HepG2 (cell line): ENCODE measurements around the gene MEGF6. TPM values are rescaled to one million over a fixed set of nuclear protein-coding genes. Genes with fewer than 3 reads are reported as not detected.

Experiments used
- AGO1 ChIP-seq: fragments of 200-400 bp; formaldehyde crosslinking; IDR thresholded peaks from 2 replicates; pipeline ENCODE4 v1.6.1; 2017; ENCODE audit warnings: mild to moderate bottlenecking, low read depth, low read length, moderate library complexity; ENCODE audit not compliant: poor library complexity, severe bottlenecking
- BRD4 ChIP-seq: sonication (generic); formaldehyde crosslinking; IDR thresholded peaks from 2 replicates; pipeline ENCODE4 v1.4.0; 2020; ENCODE audit warnings: missing genetic modification reagents
- DZIP1 ChIP-seq: sonication (generic); formaldehyde crosslinking; IDR thresholded peaks from 2 replicates; pipeline ENCODE4 v1.5.0; 2020; ENCODE audit warnings: mild to moderate bottlenecking, missing genetic modification reagents
- ERF ChIP-seq: IDR thresholded peaks from 2 replicates; pipeline ENCODE4 v1.6.1; 2018; ENCODE audit warnings: missing biosample characterization, missing genetic modification reagents
- FOSL2 ChIP-seq: sonication (generic); formaldehyde crosslinking; IDR thresholded peaks from 2 replicates; pipeline ENCODE4 v1.4.0; 2020; ENCODE audit warnings: missing genetic modification reagents
- FOXO1 ChIP-seq: sonication (generic); formaldehyde crosslinking; IDR thresholded peaks from 2 replicates; pipeline ENCODE4 v1.4.0; 2020; ENCODE audit warnings: missing genetic modification reagents
- HNF4G ChIP-seq, 2 experiments: sonication (generic) in 1 of 2; formaldehyde crosslinking in 1 of 2; IDR thresholded peaks; 2 replicates each; pipeline versions ENCODE4 v1.4.0 to v1.6.1; 2011 to 2020; ENCODE audit warnings: borderline replicate concordance in 2 of 2, low read depth in 2 of 2, mild to moderate bottlenecking in 2 of 2, low read length in 1 of 2, missing genetic modification reagents in 1 of 2, moderate library complexity in 1 of 2
- IRX3 ChIP-seq: sonication (generic); formaldehyde crosslinking; IDR thresholded peaks from 2 replicates; pipeline ENCODE4 v1.8.1; 2023; ENCODE audit warnings: mild to moderate bottlenecking, low read depth, missing genetic modification reagents, borderline replicate concordance
- MED8 ChIP-seq: sonication (generic); formaldehyde crosslinking; IDR thresholded peaks from 2 replicates; pipeline ENCODE4 v1.8.1; 2023; ENCODE audit warnings: mild to moderate bottlenecking, missing genetic modification reagents; ENCODE audit not compliant: insufficient replicate concordance
- NCOA2 ChIP-seq: sonication (generic); formaldehyde crosslinking; IDR thresholded peaks from 2 replicates; pipeline ENCODE4 v1.8.0; 2022; ENCODE audit warnings: inconsistent platforms
- NCOA5 ChIP-seq: sonication (generic); formaldehyde crosslinking; IDR thresholded peaks from 2 replicates; pipeline ENCODE4 v1.4.0; 2020; ENCODE audit warnings: missing genetic modification reagents
- SALL2 ChIP-seq: sonication (generic); formaldehyde crosslinking; IDR thresholded peaks from 2 replicates; pipeline ENCODE4 v1.8.1; 2023; ENCODE audit warnings: mild to moderate bottlenecking, missing genetic modification reagents, inconsistent platforms
- SKI ChIP-seq: fragments of 450-650 bp; IDR thresholded peaks from one replicate; pipeline ENCODE4 v1.6.1; 2018; ENCODE audit warnings: mild to moderate bottlenecking; ENCODE audit not compliant: partially characterized antibody
- SP2 ChIP-seq: sonication (generic); formaldehyde crosslinking; IDR thresholded peaks from 2 replicates; pipeline ENCODE4 v1.5.1; 2020; ENCODE audit warnings: mild to moderate bottlenecking, missing genetic modification reagents
- SPEN ChIP-seq: sonication (generic); formaldehyde crosslinking; IDR thresholded peaks from 2 replicates; pipeline ENCODE4 v1.5.1; 2020; ENCODE audit warnings: low read depth, mild to moderate bottlenecking, missing genetic modification reagents
- YEATS4 ChIP-seq: sonication (generic); formaldehyde crosslinking; IDR thresholded peaks from 2 replicates; pipeline ENCODE4 v1.4.0; 2020; ENCODE audit warnings: missing genetic modification reagents, borderline replicate concordance
- ZBTB38 ChIP-seq: sonication (generic); formaldehyde crosslinking; IDR thresholded peaks from 2 replicates; pipeline ENCODE4 v1.5.1; 2020; ENCODE audit warnings: mild to moderate bottlenecking, missing genetic modification reagents
- ZNF253 ChIP-seq: sonication (generic); formaldehyde crosslinking; IDR thresholded peaks from 2 replicates; pipeline ENCODE4 v1.8.0; 2022; ENCODE audit warnings: mild to moderate bottlenecking, missing genetic modification reagents, borderline replicate concordance
- ZNF260 ChIP-seq: sonication (generic); formaldehyde crosslinking; IDR thresholded peaks from 2 replicates; pipeline ENCODE4 v1.4.0; 2020; ENCODE audit warnings: missing genetic modification reagents, low read depth, mild to moderate bottlenecking, borderline replicate concordance
- ZNF496 ChIP-seq: sonication (generic); formaldehyde crosslinking; IDR thresholded peaks from 2 replicates; pipeline ENCODE4 v1.8.1; 2023; ENCODE audit warnings: mild to moderate bottlenecking, moderate library complexity, missing genetic modification reagents; ENCODE audit not compliant: insufficient replicate concordance
- ZNF550 ChIP-seq: sonication (generic); formaldehyde crosslinking; IDR thresholded peaks from 2 replicates; pipeline ENCODE4 v1.4.0; 2020; ENCODE audit warnings: mild to moderate bottlenecking, missing genetic modification reagents, borderline replicate concordance
- ZNF614 ChIP-seq: IDR thresholded peaks from 2 replicates; pipeline ENCODE4 v1.6.1; 2018; ENCODE audit warnings: missing biosample characterization, missing genetic modification reagents, inconsistent platforms, borderline replicate concordance
- ZNF672 ChIP-seq: sonication (generic); formaldehyde crosslinking; IDR thresholded peaks from 2 replicates; pipeline ENCODE4 v1.8.1; 2022; ENCODE audit warnings: missing genetic modification reagents
- ZNF761 ChIP-seq: sonication (generic); formaldehyde crosslinking; conservative IDR thresholded peaks from 2 replicates; pipeline ENCODE4 v1.4.0; 2020; ENCODE audit warnings: mild to moderate bottlenecking, missing genetic modification reagents
- ZNF839 ChIP-seq: sonication (generic); formaldehyde crosslinking; IDR thresholded peaks from 2 replicates; pipeline ENCODE4 v1.4.0; 2020; ENCODE audit warnings: missing genetic modification reagents, mild to moderate bottlenecking, borderline replicate concordance
- polyA plus RNA-seq, 8 experiments: library from polyadenylated mRNA; depleted of rRNA in 3 of 8; stranded (reverse) in 7 of 8; unstranded in 1 of 8; fragments of >200 nt; fragmentation: Illumina TruSeq in 4 of 8; extraction: Trizol in 4 of 8; gene quantifications; 2 replicates each; pipeline versions ENCODE4 v1.2.1 to v1.2.3, GENCODE V29; 2011 to 2016; ENCODE audit warnings: low read depth in 4 of 8, missing spikeins in 1 of 8, mixed read lengths in 1 of 8; ENCODE audit not compliant: insufficient read depth in 1 of 8
- total RNA-seq, 5 experiments: library from RNA; depleted of rRNA; stranded (reverse); fragments of >200 nt; fragmentation: Illumina TruSeq; extraction: Trizol; gene quantifications; 2 replicates each; pipeline ENCODE4 v1.2.3, GENCODE V29; 2016; ENCODE audit warnings: low read depth in 1 of 5

The MEGF6 gene
- total and polyA plus RNA-seq, 2 of the 13 experiments (the other 11 are each of a cell fraction or from before 2014, with no cell fraction given) = 1.9 TPM

GRCh38 chr1:3453891-3454810 is 157.2 kb downstream of the MEGF6 start, which contains the start of gene ARHGEF16 (continued):
- TF ChIP-seq IRX3 (CRISPR knock-in tag) (peak; percentile 71; the same call in 1 of the 2 replicates), SPEN (CRISPR knock-in tag) (peak; percentile 65; the same call in 1 of the 2 replicates), MED8 (CRISPR knock-in tag) (peak; percentile 50), ZNF614 (CRISPR knock-in tag) (peak; percentile 38; the same call in 1 of the 2 replicates), FOXO1 (0 out of 2 replicates have a peak, but pooled peaks have one; percentile 13), ZNF550 (CRISPR knock-in tag) (no peak), ZNF260 (CRISPR knock-in tag) (no peak), SALL2 (peak; percentile 63; the same call in 1 of the 2 replicates), ZNF672 (CRISPR knock-in tag) (peak; percentile 53; the same call in 1 of the 2 replicates), ZNF761 (CRISPR knock-in tag) (0 out of 2 replicates have a peak, but pooled peaks have one; percentile 62), ZBTB38 (CRISPR knock-in tag) (peak; percentile 68), YEATS4 (CRISPR knock-in tag) (peak; percentile 81; the same call in 1 of the 2 replicates), HNF4G (IDR thresholded peaks at IDR 0.05; ENCODE audit: borderline replicate concordance, low read depth, low read length) (no peak), HNF4G (CRISPR knock-in tag; IDR thresholded peaks at IDR 0.05; ENCODE audit: borderline replicate concordance, low read depth) (no peak), FOSL2 (CRISPR knock-in tag) (0 out of 2 replicates have a peak, but pooled peaks have one; percentile 18), ZNF253 (CRISPR knock-in tag) (peak; percentile 49; the same call in 1 of the 2 replicates), BRD4 (no peak; the same call in 1 of the 2 replicates), DZIP1 (CRISPR knock-in tag) (0 out of 2 replicates have a peak, but pooled peaks have one; percentile 38), AGO1 (peak; percentile 94), NCOA2 (CRISPR knock-in tag) (peak; percentile 30; the same call in 1 of the 2 replicates), SP2 (CRISPR knock-in tag) (peak; percentile 34; the same call in 1 of the 2 replicates), ERF (CRISPR knock-in tag) (no peak), ZNF839 (no peak), ZNF496 (CRISPR knock-in tag) (no peak), NCOA5 (CRISPR knock-in tag) (0 out of 2 replicates have a peak, but pooled peaks have one; percentile 15), SKI (peak; percentile 41)
